HG03103 (cell line): ENCODE data around the gene CLCA1.

Experiments
- ATAC-seq: cut with Tn5 transposase; IDR thresholded peaks from one replicate; pipeline ENCODE4 v1.9.1; 2021; ENCODE audit warnings: low read depth; ENCODE audit not compliant: unreplicated experiment

CLCA1 gene

DNA sequence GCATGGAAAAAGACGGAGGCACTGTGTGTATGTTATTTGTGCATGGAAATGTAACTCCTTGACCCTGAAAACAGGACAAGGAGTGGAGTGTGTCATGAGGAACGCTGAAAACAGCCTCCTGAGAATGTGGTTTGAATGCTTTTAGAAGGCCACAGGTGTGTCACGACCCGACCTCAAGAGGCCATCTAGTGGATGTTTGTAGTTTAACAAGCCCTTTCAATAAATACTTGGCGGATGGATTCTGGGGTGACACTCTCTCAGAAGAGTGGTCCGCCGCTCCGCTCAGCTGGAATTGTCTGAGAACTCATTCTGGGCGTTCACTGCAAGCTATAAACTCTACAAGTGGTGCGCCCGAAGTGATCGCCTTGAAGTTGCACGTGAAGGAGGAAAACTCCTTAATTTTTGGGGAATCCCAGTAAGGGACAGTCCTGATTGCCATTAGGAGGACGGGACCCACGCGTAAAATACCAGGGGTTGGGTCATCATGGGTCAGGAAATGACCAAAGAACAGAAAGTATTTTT, 33.5 kb downstream of the CLCA1 start:
- ATAC-seq: peak; percentile 64

DNA sequence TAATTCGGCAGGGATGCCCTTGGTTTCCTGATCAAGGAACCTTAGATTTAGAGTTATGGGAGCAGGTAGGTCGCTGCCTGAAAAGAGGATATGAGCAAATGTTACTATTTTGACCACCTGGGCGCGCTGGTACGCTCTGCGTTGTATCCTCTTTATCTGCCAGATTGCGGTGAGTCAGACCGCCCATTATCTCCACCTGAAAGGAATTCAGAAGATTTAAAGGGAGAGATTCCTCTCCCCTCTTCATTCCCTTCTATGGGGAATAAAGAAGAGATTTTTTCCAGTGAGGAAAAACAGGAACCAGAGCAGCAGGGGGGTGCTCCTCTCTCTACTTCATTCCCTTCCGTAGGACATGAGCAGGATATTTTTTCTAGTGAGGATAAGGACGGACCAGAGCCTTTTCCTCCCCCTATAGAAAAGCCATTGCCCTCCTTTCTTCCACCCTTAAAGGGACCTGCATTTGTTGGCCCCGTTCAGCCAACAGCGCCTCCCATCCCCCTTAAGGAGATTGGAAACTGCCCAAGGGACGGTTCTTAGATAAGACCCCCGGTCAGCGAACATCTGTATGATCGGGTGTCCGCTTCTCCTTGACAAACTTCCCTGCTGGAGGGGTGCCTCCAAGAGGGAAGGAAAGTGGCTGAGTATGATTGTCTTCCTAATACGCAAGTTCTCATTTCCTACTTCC, 34.1 kb downstream of the CLCA1 start:
- ATAC-seq: peak; percentile 41

DNA sequence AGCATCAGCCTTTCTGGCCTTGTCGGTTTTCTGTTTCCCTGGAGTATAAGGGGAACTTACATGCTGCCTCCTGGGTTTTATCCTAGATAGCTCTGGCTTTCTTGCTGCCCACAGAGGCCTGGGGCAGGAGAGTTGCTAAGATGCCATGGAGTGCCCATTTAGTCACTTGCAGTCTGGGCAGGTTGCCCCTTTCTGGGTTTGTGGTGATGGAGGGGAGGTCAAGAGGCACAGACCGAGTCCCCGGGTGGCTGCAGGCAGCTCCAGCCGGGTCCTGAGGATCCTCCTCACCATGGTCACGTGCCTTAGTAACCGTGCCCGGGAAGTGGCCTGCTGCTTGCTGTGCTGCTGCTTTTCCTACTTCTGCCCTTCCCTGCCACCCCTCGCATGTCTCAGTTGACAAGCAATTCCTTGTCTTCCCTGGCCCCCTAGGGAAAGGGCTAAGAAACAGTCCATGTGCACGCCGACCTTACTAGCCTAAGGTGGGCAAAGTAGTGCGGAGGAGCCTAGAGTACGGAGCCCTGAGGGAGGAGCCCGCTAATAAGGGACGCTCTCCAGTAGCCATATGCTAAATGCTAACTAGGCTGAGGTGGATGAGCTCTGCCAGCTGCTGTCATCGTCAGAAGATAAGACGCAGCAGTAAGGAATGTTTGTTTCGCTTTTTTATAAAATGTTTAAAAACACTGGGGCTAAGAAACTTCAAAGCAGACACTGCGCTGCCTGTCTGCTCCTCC, 34.8 kb downstream of the CLCA1 start:
- no peak for ATAC-seq

DNA sequence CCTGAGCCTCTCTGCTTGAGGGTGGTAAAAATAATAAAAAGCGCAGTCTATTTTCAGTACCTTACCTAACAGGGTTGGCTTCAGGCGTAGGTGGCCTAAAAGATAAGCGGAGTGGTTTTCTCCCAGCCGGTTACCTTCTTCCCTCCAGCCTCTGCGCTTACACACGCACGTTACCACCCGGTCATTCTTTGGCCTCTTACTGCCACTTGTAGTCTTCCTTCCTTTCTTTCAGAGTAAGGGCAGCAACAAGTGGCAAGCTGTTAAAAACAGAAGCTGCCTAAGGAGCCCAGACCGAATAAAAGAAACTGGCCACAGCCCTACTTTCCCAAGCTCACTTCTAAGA, 35.4 kb downstream of the CLCA1 start:
- no peak for ATAC-seq

DNA sequence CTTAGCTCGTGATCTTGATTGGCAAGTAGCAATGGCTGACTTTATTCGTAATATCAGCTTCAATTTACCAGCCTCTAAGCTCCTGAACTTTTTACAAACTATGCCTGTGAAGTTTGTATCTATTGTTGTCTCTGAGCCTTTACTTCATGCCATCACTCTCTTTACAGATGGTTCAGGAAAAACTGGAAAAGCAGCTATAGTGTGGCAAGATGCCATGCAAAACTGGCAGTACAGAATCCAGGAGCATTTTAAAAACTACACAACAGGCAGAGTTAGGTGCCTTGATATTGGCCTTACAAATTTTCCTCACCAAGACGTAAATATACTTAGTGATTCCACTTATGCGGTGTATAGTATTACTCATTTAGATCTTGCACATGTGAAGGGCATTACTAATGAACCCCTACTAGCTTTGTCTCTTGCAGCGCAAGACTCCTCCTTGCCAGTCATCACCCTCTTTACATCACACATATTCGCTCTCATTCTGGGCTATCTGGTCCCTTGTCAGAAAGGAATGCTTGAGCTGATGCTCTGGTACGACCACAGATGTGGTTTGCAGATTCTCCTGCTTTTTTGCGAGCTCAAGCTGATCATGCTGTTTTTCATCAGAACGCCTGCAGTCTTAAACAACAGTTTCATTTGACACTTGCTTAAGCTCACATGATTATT, 36.3 kb downstream of the CLCA1 start:
- no peak for ATAC-seq

DNA sequence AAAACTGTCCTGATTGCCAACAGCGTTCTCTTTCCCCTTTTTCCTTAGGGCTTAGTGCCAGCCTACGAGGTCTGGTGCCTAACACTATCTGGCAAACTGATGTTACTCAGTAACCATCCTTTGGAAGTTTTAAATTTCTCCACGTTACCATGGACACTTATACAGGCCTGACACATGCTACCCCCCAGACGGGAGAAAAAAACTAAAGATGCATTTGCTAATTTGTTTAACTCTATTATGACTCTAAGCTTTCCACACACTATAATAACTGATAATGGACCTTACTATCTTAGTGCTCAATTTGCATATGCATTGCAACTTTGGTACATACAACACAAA, 36.8 kb downstream of the CLCA1 start:
- ATAC-seq: no peak

DNA sequence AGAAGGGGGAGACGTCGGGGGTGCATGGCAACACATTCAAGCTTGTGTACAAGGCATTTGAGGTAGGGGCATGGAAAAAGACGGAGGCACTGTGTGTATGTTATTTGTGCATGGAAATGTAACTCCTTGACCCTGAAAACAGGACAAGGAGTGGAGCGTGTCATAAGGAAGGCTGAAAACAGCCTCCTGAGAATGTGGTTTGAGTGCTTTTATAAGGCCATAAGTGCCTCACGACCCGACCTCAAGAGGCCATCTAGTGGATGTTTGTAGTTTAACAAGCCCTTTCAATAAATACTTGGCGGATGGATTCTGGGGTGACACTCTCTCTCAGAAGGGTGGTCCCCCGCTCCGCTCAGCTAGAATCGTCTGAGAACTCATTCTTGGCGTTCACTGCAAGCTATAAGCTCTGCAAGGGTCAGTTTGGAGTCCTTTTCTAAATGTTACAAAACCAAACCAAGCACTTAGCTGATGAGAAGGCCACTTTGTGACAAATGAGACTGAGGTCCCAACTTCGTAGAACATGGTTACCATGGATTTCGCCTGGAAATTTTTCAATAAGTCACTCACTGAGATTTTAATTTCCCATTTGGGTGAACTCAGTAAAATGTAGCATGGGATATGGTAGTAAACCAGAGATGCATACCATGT, 39.3 kb downstream of the CLCA1 start:
- ATAC-seq: no peak

DNA sequence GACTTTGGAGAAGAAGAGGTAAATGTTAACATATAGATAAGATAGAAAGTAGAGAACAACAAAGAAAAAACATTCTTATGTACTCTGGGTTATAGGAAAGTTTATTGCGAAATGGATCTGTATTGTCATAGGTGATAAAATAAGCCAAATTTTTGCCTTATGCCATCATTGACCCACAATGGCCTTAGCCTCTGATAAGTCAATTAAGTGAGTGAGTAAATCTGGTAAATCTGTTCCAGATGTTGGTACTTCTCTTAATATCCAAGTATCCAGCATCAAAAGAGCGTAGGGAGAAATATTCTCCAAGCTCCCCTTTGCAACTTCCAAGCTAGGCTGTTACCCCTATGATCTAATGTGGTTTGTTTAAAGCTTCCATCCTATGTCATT, 39.8 kb downstream of the CLCA1 start:
- ATAC-seq: no peak

DNA sequence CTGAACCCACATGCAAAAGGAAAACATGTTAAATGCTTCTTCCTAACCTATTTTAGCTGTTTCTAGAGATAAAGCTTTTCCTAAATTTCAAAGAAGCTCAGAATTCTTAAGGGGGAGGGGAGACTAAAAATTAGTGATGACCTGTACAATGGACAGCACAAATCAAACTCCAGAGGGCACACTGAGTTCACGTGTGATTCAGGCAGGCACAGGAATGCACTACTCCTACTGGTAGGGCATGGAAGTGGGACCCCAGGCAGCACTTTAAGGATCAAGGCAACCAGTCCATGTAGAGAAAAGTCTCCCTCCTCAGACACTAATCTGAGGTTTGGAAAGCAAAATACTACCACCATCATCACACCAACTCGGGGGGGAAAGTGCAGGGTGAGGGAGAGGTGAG, 46.9 kb downstream of the CLCA1 start:
- ATAC-seq: no peak

DNA sequence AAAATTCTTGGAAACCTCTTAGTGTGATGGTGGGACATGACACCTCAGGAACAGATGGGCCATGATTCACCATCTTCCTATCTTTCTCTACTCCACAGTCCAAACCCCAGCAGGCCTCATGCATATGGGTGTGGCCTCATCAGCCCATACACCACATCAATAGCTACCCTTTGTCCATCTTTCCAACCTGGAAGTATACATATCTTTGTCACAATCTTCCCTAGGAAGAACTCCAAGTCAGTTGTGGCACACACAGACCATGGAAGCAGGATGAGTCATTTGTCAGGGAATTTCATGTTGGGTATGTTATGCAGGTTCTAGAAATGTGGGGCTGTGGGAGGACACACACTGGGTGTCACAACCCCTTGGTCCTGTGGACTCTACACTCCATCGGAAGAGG, 47.6 kb downstream of the CLCA1 start:
- no peak for ATAC-seq

DNA sequence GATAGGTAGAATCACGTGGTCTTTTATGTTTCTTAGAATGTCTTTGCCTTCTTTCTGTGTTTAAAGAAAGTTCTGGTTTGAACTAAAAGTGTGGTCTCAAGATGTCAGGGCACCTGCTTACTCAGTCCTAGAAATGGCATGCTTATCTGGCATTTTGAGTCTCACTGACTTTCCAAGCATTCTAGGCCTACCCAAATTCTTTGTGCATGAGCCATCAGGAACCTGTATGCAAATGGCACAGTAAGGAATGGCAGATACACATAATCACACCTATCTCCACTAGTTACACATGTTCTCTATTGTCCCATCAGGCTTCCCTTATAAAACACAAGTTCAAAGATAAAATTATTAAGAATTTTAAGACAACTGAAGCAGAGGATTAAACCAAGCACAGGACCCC, 48.6 kb downstream of the CLCA1 start:
- no peak for ATAC-seq

DNA sequence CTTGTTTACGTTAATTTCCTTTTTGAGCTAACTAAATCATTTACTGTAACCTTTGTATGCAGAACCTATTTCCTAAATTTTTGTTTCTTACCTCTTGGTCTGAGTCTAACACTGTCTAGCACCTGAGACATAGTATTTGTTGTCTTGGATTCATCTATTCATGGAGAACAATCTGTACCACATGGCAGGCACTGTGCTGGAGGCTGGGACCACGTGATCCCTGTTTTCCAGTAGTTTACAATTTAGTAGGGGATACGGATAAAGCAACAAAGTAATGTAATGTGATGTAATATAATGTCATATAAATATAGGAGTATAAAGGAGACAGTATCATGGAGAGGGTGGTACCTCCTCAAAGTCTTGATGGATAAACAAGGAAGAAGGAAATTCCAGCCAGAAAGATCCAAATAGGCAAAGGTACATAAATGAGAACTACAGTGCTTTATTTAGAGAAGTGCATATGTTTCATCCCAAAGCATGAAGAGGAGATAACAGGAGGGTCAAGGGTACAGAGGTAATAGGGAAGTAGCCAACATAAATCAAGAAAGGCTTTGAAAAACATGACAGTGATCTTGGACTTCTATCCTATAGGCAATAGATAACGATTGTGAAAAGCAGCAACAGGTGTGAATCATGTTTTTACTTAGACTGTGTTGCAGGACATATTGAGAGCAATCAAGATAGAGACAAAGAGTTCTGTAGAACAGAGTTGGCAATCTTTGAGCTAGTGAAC, 52.2 kb downstream of the CLCA1 start:
- ATAC-seq: no peak

DNA sequence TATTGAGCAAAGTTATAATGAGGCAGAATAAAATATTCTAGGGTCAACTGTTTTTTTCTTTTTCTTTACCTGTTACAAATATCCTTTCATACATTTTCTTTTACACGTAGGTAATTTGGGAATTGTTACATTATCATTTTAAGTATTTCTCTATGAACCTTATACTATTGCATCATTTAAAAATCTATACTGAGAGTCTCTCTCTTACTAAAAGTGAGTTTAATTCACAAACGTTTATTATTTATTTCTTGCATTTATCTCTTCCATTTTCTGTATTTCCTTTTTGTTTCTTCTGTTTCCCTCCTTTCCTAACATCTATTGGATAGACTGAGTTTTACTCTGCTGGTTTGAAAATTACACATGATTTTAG, 52.8 kb downstream of the CLCA1 start:
- ATAC-seq: no peak

DNA sequence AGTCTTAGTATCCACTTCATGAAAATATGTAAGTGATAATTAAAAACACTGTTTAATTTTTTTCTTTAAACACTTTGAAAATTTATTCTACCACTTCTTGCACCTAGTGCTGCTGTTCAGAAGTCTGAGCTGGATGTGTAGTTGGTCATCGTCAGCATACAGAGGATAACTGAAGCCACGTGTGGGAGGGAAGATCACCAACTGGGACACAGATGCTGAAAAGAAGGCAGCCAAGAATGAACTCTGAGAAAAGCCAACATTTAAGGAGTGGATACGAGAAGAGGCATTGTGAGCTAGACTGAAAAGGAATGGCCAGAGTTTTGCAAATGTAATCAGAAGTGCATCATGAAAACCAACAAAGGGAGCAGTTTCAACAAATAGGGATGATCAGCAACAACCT, 53.5 kb downstream of the CLCA1 start:
- no peak for ATAC-seq

DNA sequence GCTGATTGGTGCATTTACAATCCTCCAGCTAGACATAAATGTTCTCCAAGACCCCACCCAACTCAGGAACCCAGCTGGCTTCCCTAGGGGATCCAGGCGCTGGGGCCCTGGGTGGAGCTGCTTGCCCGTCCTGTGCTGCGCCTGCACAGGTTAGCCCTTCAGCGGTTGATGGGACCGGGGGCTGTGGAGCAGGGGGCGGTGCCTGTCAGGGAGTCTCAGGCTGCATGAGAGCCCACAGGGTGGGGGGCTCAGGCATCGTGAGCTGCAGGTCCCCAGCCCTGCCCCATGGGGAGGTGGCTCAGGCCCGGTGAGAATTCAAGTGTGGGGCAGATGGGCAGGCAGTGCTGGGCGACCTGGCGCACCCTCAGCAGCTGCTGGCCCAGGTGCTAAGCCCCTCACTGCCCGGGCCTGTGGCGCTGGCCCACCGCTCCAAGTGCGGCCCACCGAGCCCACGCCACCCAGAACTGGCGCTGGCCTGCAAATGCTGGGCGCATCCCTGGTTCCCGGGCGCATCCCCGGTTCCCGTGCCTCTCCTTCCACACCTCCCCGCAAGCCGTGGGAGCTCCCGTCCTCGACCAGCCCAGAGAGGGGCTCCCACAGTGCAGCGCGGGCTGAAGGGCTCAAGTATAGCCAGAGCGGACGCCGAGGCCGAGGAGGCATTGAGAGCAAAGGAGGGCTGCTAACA, 55.1 kb downstream of the CLCA1 start:
- ATAC-seq: no peak

DNA sequence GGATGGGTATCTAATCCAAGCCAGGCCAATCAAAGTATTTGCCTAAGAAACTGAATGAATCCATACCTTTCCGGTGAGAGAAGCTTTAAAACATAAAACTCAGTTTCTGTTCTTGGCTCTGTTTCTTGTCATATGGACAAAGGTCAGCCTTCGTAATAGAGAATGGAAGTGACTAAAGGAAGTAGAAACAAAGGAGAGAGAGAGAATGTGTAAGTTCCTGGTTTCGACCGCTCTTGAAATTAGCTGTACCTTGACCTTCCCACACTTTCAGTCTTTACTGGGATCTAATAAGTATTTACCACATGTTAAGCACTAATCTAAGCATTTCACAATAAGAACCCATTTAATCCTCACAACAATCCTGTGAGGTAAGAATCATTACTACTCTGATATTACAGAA, 58.6 kb downstream of the CLCA1 start:
- ATAC-seq: no peak

DNA sequence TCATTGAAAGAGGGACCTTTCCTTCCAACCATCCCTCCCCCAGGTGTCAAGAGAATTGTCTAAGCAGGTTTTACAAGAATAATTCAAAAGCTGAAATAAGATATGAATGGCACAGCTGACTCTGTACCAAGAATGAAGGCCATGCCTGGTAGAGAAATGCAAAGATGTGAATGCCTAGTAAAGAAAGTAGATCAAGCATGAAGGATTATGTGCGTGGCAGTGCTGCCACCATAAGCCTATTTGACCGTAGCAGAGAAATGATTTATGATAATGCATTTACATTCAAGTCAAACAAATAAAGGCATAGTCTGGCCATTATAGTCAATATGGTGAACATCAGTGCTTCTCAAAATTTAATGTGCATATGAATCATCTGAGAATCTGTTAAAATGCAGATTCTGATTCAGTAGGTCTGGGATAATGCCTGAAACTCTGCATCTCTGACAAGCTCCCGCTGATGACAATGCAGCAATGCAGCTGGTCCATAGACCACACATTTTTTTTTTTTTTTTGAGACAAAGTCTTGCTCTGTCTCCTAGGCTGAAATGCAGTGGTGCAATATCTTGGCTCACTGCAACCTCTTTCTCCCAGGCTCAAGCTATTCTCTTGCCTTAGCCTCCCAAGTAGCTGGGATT, 61.6 kb downstream of the CLCA1 start:
- no peak for ATAC-seq

DNA sequence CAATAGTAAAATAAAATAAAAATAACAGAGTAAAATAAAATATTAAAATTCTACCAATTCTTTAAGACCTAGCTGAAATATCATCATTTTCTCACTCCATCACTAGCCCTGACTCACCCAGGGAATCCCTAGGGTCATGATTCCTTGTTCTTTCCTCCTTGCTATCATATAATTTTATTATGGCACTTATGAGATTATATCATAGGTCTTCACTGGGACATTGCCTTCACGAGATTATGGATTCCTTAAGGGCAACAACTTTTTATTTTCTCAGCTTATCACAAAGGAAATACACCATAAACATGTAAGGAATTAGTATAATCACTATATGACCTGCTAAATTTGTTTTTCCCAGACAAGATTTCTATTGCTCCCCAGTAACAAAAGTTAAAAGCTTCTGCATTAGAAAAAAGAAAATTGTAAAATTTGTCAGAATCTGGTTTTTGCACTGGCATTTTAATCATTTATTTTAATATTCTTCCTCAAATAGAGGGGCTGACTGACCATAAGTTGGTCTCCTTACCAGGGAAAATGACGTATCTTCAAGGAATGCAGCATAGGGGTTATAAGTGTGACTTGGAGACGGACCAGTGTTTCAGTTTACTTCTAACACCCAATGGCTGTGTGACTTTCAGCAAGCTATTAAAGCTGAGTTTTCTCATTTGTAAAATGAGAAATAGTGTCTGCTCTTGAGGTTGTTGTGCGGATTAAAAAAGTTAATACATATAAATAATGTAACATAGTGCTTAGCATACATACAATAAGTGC, 69.4 kb downstream of the CLCA1 start:
- ATAC-seq: no peak

DNA sequence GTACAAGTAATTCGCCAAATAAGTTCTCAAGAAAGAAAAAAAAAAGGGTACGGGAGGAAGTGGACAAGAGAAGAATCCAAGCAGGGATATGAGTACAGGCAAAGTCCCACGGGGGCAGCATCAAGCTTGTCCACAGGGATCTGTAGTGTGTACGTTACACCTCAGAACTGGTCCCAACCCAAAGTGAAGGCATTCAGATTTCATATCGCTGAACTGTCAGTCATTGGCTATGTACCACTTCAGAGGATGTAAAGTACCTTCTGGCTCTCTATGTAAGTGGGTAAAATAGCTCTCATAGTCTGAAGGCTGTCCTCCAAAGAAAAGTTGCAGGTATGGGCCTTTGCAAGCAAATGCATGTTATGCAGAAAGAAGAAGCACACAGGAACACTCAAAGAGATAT, 70.0 kb downstream of the CLCA1 start:
- no peak for ATAC-seq
